IMR-90 (cell line): ENCODE results near the gene CLDN7. TPM values are rescaled to one million over a fixed set of nuclear protein-coding genes. Genes with fewer than 3 reads are reported as not detected.

Experiments
- ATAC-seq: fragments of 200-7000 bp; cut with Tn5 transposase; 2 replicates; pipeline ENCODE4 v1.9.1; 2020; ENCODE audit warnings: low read depth, mild to moderate bottlenecking, moderate library complexity
- BruUV-seq: library from RNA; stranded (reverse); fragments of 400-500 nt; replicated peaks from 2 replicates; lab custom pipeline; 2021; lab: Mats Ljungman, UMichigan
- CTCF ChIA-PET: fragments of 300-600 bp; formaldehyde crosslinking; extraction: SDS; loops from one replicate; lab custom pipeline; 2021; ENCODE audit warnings: antibody characterized with exemption; lab: Yijun Ruan, JAX
- POLR2A ChIA-PET: fragments of 300-600 bp; sonication (Branson Sonifier 250); formaldehyde crosslinking; loops from one replicate; lab custom pipeline; 2022; ENCODE audit warnings: antibody characterized with exemption; ENCODE audit not compliant: unreplicated experiment; lab: Charles Lee
- DNase-seq: peaks from one replicate; pipeline ENCODE4 v3.0.0; 2013
- H2AFZ ChIP-seq: replicated peaks from 2 replicates; pipeline ENCODE3; 2013; ENCODE audit warnings: low read length, mild to moderate bottlenecking; ENCODE audit not compliant: poor library complexity
- H2AK5ac ChIP-seq: 2 replicates; pipeline ENCODE4 v1.6.1; 2013; ENCODE audit warnings: low read depth, low read length, inconsistent platforms
- H2AK9ac ChIP-seq: replicated peaks from 2 replicates; pipeline ENCODE3; 2013; ENCODE audit warnings: mild to moderate bottlenecking, low read depth, low read length, moderate library complexity; ENCODE audit not compliant: poor library complexity
- H2BK120ac ChIP-seq: 2 replicates; pipeline ENCODE4 v1.6.1; 2013; ENCODE audit warnings: low read depth, low read length, inconsistent platforms
- H2BK15ac ChIP-seq: 3 replicates; pipeline ENCODE4 v1.6.1; 2013; ENCODE audit warnings: low read depth, low read length, inconsistent platforms
- H2BK20ac ChIP-seq: 2 replicates; pipeline ENCODE4 v1.6.1; 2013; ENCODE audit warnings: low read depth, mild to moderate bottlenecking, inconsistent platforms, low read length, moderate library complexity
- H2BK5ac ChIP-seq: 2 replicates; pipeline ENCODE4 v1.6.1; 2013; ENCODE audit warnings: mild to moderate bottlenecking, low read depth, low read length, inconsistent platforms; ENCODE audit not compliant: poor library complexity, severe bottlenecking
- H3K14ac ChIP-seq: replicated peaks from 2 replicates; pipeline ENCODE4 v1.6.1; 2013; ENCODE audit warnings: low read depth, low read length, inconsistent platforms
- H3K18ac ChIP-seq: 2 replicates; pipeline ENCODE4 v1.6.1; 2013; ENCODE audit warnings: low read depth, low read length, control low read depth
- H3K23ac ChIP-seq: 2 replicates; pipeline ENCODE4 v1.6.1; 2013; ENCODE audit warnings: low read depth, low read length, inconsistent platforms
- H3K27ac ChIP-seq: 2 replicates; pipeline ENCODE4 v1.5.1; 2013; ENCODE audit warnings: mild to moderate bottlenecking, control low read depth, low read length; ENCODE audit not compliant: insufficient read depth
- H3K27me3 ChIP-seq: 2 replicates; pipeline ENCODE4 v1.6.1; 2013; ENCODE audit warnings: low read length; ENCODE audit not compliant: control insufficient read depth, insufficient read depth
- H3K36me3 ChIP-seq: 2 replicates; pipeline ENCODE4 v1.6.1; 2013; ENCODE audit warnings: low read length, mixed read lengths; ENCODE audit not compliant: control insufficient read depth, insufficient read depth
- H3K4ac ChIP-seq: 2 replicates; pipeline ENCODE4 v1.6.1; 2013; ENCODE audit warnings: low read depth, low read length, inconsistent platforms
- H3K4me1 ChIP-seq: 2 replicates; pipeline ENCODE4 v1.6.1; 2013; ENCODE audit warnings: low read length, mixed read lengths; ENCODE audit not compliant: control insufficient read depth, insufficient read depth
- H3K4me2 ChIP-seq: 2 replicates; pipeline ENCODE4 v1.6.1; 2013; ENCODE audit warnings: low read depth, mild to moderate bottlenecking, control low read depth, low read length, moderate library complexity
- H3K4me3 ChIP-seq: 2 replicates; pipeline ENCODE4 v1.5.1; 2013; ENCODE audit warnings: low read depth, mild to moderate bottlenecking, control low read depth, low read length, moderate library complexity; ENCODE audit not compliant: insufficient read depth
- H3K56ac ChIP-seq: 2 replicates; pipeline ENCODE4 v1.6.1; 2013; ENCODE audit warnings: low read length, inconsistent platforms; ENCODE audit not compliant: insufficient read depth; ENCODE audit errors: extremely low read depth
- H3K79me1 ChIP-seq, 2 experiments: 2 replicates each; pipeline ENCODE4 v1.6.1; 2013; ENCODE audit warnings: low read length in 2 of 2, inconsistent platforms in 1 of 2, low read depth in 1 of 2
- H3K9ac ChIP-seq: 2 replicates; pipeline ENCODE4 v1.6.1; 2013; ENCODE audit warnings: low read depth, low read length, control low read depth
- H3K9me1 ChIP-seq: 2 replicates; pipeline ENCODE4 v1.6.1; 2013; ENCODE audit warnings: low read length, inconsistent platforms; ENCODE audit not compliant: insufficient read depth
- H3K9me3 ChIP-seq: 2 replicates; pipeline ENCODE4 v1.6.1; 2013; ENCODE audit warnings: low read length; ENCODE audit not compliant: control insufficient read depth, insufficient read depth
- H4K20me1 ChIP-seq: 2 replicates; pipeline ENCODE4 v1.6.1; 2013; ENCODE audit warnings: low read length, inconsistent platforms; ENCODE audit not compliant: insufficient read depth
- H4K5ac ChIP-seq: 2 replicates; pipeline ENCODE4 v1.6.1; 2013; ENCODE audit warnings: mild to moderate bottlenecking, low read depth, low read length, control low read depth
- H4K8ac ChIP-seq, 2 experiments: 2 replicates each; pipeline ENCODE4 v1.6.1; 2013; ENCODE audit warnings: low read depth in 2 of 2, low read length in 2 of 2, control low read depth in 1 of 2, inconsistent platforms in 1 of 2
- H4K91ac ChIP-seq: 2 replicates; pipeline ENCODE4 v1.6.1; 2013; ENCODE audit warnings: low read depth, low read length, inconsistent platforms; ENCODE audit not compliant: insufficient read depth
- BHLHE40 ChIP-seq: fragments of 150-350 bp; IDR thresholded peaks from 2 replicates; pipeline ENCODE4 v1.6.1; 2016; ENCODE audit warnings: mild to moderate bottlenecking, low read depth, low read length
- MAFK ChIP-seq: IDR thresholded peaks from 2 replicates; pipeline ENCODE4 v1.6.1; 2012; ENCODE audit warnings: low read depth, low read length, improper control_type of control experiment
- MAZ ChIP-seq: IDR thresholded peaks from 2 replicates; pipeline ENCODE4 v1.6.1; 2012; ENCODE audit warnings: low read depth, mild to moderate bottlenecking, low read length, improper control_type of control experiment, moderate library complexity, borderline replicate concordance
- NFE2L2 ChIP-seq: fragments of 150-350 bp; IDR thresholded peaks from 2 replicates; pipeline ENCODE4 v1.6.1; 2016; ENCODE audit warnings: low read depth, mild to moderate bottlenecking, low read length
- POLR2A ChIP-seq: IDR thresholded peaks from 2 replicates; pipeline ENCODE4 v1.6.1; 2012; ENCODE audit warnings: mild to moderate bottlenecking, low read depth, low read length
- RAD21 ChIP-seq: IDR thresholded peaks from 2 replicates; pipeline ENCODE4 v1.6.1; 2012; ENCODE audit warnings: low read length, improper control_type of control experiment
- SMC3 ChIP-seq: fragments of 150-350 bp; IDR thresholded peaks from 2 replicates; pipeline ENCODE4 v1.6.1; 2016; ENCODE audit warnings: low read depth, mild to moderate bottlenecking, antibody characterized with exemption, low read length, moderate library complexity
- WGBS, 2 experiments: methylation state at CpG; one replicate each; pipeline versions ENCODE4 v1.1.5 to v1.1.7; 2013; ENCODE audit warnings: missing lambda C conversion rate in 2 of 2; ENCODE audit not compliant: insufficient read length in 1 of 2; ENCODE audit errors: extremely low coverage in 2 of 2; 5-methylcytosine and 5-hydroxymethylcytosine counted together
- dilution Hi-C: fragments of 300-500 bp; cut with HindIII; formaldehyde crosslinking; loops from one replicate; pipeline ENCODE4 v1.14.3; 2018; ENCODE audit warnings: low sequenced_read_pairs; ENCODE audit not compliant: unreplicated experiment
- in situ Hi-C: fragments of 300-500 bp; cut with MboI; formaldehyde crosslinking; loops from 3 replicates; pipeline ENCODE4 v1.14.3; 2019; ENCODE audit warnings: low sequenced_read_pairs, inconsistent platforms, mixed read lengths
- intact Hi-C: fragments of 100-400 bp; cut with micrococcal nuclease; formaldehyde crosslinking; loops from 2 replicates; pipeline ENCODE4 v1.10.0; 2022
- polyA plus RNA-seq, 3 experiments: library from polyadenylated mRNA; depleted of rRNA; stranded (reverse); fragments of >200 nt; gene quantifications; 2 replicates each; pipeline ENCODE4 v1.2.3, GENCODE V29; 2012; ENCODE audit warnings: low replicate concordance in 1 of 3
- total RNA-seq: library from RNA; depleted of rRNA; stranded (reverse); fragments of >200 nt; gene quantifications from 2 replicates; pipeline ENCODE4 v1.2.3, GENCODE V29; 2012
- TF ChIP-seq, protein P1 (sequence below): conservative IDR thresholded peaks from 2 replicates; pipeline ENCODE4 v1.5.1; 2012; ENCODE audit warnings: mild to moderate bottlenecking, low read depth, low read length, improper control_type of control experiment

Gene CLDN7
- total and polyA plus RNA-seq, 2 of the 4 experiments (the other 2 are of a cell fraction): 1.4 TPM

DNA sequence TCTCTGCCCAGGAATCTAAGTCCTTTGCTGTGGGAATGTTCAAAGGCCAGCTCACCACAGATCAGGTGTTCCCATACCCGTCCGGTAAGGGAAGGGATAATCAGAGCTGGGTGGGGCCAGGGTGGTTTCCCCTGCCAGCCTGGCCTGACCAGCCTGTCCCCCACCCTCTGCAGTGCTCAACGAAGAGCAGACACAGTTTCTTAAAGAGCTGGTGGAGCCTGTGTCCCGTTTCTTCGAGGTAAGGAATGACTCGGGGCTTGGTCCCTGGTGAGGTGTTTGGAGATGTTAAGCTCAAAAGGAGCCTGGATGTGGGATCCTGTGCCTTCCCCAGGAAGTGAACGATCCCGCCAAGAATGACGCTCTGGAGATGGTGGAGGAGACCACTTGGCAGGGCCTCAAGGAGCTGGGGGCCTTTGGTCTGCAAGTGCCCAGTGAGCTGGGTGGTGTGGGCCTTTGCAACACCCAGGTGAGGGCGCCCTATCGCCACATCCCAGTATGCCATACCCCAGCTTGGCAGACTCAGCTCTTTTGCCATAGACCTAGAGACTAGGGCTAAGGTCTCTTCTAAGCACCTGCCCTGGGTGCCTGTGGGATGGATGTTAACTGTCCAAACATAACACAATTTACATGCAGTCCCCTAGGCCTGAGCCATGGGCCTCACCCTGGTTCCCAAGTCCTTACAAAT lies 41.5 kb downstream of the CLDN7 start:
- intact Hi-C loops (loop anchor here (2.0 kb wide), 1 partner anchor 14 kb away; the partner anchor contains the start of gene DVL2), dilution Hi-C loops (no loop called here)
- peak; percentile 6 for ATAC-seq

More for the DNA sequence above, 41.5 kb downstream of the CLDN7 start:
- no peak for TF ChIP-seq BHLHE40
- peak; percentile 61 for TF ChIP-seq RAD21
- no peak for TF ChIP-seq NFE2L2
- TF ChIP-seq SMC3: peak; percentile 42
- peak; percentile 50; the same call in 1 of the 2 replicates for TF ChIP-seq MAZ
- peak; percentile 58 for TF ChIP-seq MAFK
- TF ChIP-seq, protein P1, sequence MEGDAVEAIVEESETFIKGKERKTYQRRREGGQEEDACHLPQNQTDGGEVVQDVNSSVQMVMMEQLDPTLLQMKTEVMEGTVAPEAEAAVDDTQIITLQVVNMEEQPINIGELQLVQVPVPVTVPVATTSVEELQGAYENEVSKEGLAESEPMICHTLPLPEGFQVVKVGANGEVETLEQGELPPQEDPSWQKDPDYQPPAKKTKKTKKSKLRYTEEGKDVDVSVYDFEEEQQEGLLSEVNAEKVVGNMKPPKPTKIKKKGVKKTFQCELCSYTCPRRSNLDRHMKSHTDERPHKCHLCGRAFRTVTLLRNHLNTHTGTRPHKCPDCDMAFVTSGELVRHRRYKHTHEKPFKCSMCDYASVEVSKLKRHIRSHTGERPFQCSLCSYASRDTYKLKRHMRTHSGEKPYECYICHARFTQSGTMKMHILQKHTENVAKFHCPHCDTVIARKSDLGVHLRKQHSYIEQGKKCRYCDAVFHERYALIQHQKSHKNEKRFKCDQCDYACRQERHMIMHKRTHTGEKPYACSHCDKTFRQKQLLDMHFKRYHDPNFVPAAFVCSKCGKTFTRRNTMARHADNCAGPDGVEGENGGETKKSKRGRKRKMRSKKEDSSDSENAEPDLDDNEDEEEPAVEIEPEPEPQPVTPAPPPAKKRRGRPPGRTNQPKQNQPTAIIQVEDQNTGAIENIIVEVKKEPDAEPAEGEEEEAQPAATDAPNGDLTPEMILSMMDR: peak; percentile 55
- peak; percentile 15 for TF ChIP-seq POLR2A
- Histone ChIP-seq H3K4ac (peak overlapping the region; percentile 88), H4K20me1 (peaks cover 42% of the 10 kb centered on the region), H3K4me1 (peaks cover 19% of the 10 kb centered on the region), H4K5ac (no peak overlapping the region), H3K36me3 (peaks cover 45% of the 10 kb centered on the region), H4K8ac (peak overlapping the region in 1 of 2 experiments; percentile 53; a peak in 3 of 4 replicates), H3K9me1 (peaks cover 17% of the 10 kb centered on the region; the same call in 1 of the 2 replicates), H3K27me3 (no peaks in the 10 kb centered on the region), H3K4me2 (peak overlapping the region; percentile 81), H3K18ac (no peak overlapping the region), H3K14ac (peak overlapping the region; percentile 74), H3K9me3 (no peaks in the 10 kb centered on the region), H2AFZ (peak overlapping the region; percentile 95), H2BK5ac (peak overlapping the region; percentile 83), H3K9ac (peak overlapping the region; percentile 72), H3K23ac (peak overlapping the region; percentile 86), H2BK15ac (no peak overlapping the region), H2BK20ac (no peak overlapping the region), H3K27ac (peak overlapping the region; percentile 73), H4K91ac (peak overlapping the region; percentile 43), H2BK120ac (peak overlapping the region; percentile 22; the same call in 1 of the 2 replicates), H3K56ac (peak overlapping the region; percentile 83), H3K4me3 (peak overlapping the region; percentile 66), H2AK9ac (peak overlapping the region; percentile 93), H2AK5ac (peak overlapping the region; percentile 87), H3K79me1 (peaks cover 12 to 75% of the 10 kb centered on the region in 2 experiments)
- ChIA-PET CTCF (interaction anchor here (0.6 to 1.0 kb wide), 4 partner anchors 11 to 130 kb away, joined by 3 to 5 read pairs (median 4); partner anchors contain the start of gene PHF23), POLR2A (interaction anchor here (1.4 to 1.5 kb wide), 2 partner anchors 14 to 22 kb away, joined by 3 to 4 read pairs; partner anchors contain the start of genes DVL2 and GABARAP)
- in situ Hi-C loops: no loop called here
- BruUV-seq: no TSS peak
- DNase-seq: peak; percentile 63
- WGBS, 2 experiments: 47% methylated on average over 4 of the region's 11 CpGs; no CpG with 5 or more reads in 1 of the 2 experiments
